Astrocyte of the cerebellum (primary cell): ENCODE results near the gene VCL.

Experiments
- DNase-seq: peaks from one replicate; pipeline ENCODE4 v3.0.0-alpha.2; 2011; ENCODE audit warnings: low read depth
- H3K4me3 ChIP-seq: 2 replicates; pipeline ENCODE4 v1.5.1; 2011; ENCODE audit warnings: mild to moderate bottlenecking, low read depth, low read length, moderate library complexity
- in situ Hi-C: cut with HindIII; loops from 2 replicates; pipeline ENCODE4 v1.10.0; 2017; ENCODE audit warnings: low sequenced_read_pairs
- TF ChIP-seq, protein P1 (sequence below): IDR thresholded peaks from 2 replicates; pipeline ENCODE4 v1.5.1; 2012; ENCODE audit warnings: low read length, low read depth, moderate library complexity, mild to moderate bottlenecking; ENCODE audit errors: missing control alignments

Gene VCL

GRCh38 chr10:74084955-74085354, 87.0 kb downstream of the VCL start:
- H3K4me3 ChIP-seq: no peak overlapping the region
- in situ Hi-C loops: no loop called here
- no peak for DNase-seq
- TF ChIP-seq, protein P1, sequence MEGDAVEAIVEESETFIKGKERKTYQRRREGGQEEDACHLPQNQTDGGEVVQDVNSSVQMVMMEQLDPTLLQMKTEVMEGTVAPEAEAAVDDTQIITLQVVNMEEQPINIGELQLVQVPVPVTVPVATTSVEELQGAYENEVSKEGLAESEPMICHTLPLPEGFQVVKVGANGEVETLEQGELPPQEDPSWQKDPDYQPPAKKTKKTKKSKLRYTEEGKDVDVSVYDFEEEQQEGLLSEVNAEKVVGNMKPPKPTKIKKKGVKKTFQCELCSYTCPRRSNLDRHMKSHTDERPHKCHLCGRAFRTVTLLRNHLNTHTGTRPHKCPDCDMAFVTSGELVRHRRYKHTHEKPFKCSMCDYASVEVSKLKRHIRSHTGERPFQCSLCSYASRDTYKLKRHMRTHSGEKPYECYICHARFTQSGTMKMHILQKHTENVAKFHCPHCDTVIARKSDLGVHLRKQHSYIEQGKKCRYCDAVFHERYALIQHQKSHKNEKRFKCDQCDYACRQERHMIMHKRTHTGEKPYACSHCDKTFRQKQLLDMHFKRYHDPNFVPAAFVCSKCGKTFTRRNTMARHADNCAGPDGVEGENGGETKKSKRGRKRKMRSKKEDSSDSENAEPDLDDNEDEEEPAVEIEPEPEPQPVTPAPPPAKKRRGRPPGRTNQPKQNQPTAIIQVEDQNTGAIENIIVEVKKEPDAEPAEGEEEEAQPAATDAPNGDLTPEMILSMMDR: no peak

DNA sequence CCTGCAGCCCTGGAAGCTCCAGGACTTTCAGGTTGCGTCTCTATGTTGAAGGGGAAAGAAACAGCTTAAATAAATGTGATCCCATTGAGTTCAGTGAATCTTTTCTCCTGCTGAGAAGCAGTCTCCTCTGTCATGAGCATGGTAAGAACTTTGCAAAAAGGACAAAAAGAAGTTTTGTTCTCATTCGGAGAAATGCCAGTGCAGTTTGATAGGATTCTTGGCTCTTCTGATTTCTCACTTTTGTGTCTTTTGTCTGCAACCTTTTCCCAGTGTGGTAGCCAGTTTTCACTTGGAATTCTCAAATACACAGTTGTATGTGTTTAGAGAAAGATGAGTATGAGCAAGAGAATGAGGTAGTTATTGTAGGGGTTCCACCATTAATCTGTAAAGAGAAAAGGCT, 88.4 kb downstream of the VCL start:
- in situ Hi-C loops: no loop called here
- TF ChIP-seq, protein P1: no peak
- H3K4me3 ChIP-seq: no peak overlapping the region
- DNase-seq: no peak

DNA sequence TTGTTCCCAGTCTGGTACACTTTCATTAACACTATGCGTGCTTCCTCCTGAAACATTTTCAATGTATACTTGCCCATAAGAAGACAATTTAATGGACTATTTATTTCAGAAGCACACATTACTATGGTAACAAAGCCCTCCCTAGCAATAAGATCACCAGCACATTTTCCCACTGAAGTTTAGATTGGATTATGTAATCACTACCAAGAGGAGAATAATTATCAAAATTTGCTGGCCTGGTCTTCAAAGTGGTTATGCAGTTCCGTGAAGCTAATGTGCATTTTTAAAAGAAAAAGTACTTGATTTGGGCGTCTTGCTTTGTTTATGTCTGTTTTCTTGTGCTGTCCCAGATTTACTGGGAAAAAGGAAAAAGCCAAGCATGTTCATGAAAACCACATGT, 90.8 kb downstream of the VCL start:
- DNase-seq: no peak
- in situ Hi-C loops: no loop called here
- TF ChIP-seq, protein P1: no peak
- H3K4me3 ChIP-seq: no peak overlapping the region

DNA sequence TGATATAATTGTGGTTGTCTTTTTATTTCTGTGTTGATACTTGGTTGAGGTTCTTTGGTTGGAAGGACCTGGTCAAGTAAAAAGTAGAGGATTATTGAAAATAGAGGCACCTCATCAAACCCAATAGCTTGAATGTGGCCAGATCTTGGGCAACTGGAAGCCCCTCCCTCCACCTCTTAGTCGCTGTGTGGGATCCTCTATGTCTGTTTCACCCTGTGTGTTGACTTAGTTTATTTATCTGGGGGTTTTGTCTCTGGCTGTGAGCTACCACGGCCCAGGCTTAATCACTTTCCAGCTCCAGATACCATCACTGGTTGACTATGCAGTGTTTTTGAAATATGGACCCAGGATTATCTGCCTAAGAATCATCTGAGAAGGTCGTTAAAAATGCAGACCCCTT, 94.5 kb downstream of the VCL start:
- in situ Hi-C loops: no loop called here
- TF ChIP-seq, protein P1: no peak
- DNase-seq: no peak
- no peak overlapping the region for H3K4me3 ChIP-seq

GRCh38 chr10:74093530-74094164, 95.7 kb downstream of the VCL start:
- in situ Hi-C loops: no loop called here
- no peak for DNase-seq
- TF ChIP-seq, protein P1: no peak
- no peak overlapping the region for H3K4me3 ChIP-seq

GRCh38 chr10:74094231-74094630, 96.3 kb downstream of the VCL start:
- TF ChIP-seq, protein P1: no peak
- in situ Hi-C loops: no loop called here
- no peak for DNase-seq

More at GRCh38 chr10:74094231-74094630, 96.3 kb downstream of the VCL start:
- no peak overlapping the region for H3K4me3 ChIP-seq
